Stimulated activated CD8-positive, alpha-beta memory T cell treated with anti-CD3 and anti-CD28 coated beads, Interleukin-15, amount 100 ng/mL, for 4 hours (primary cell): ENCODE results near the gene SDC4.
"Not testable (repeated sequence)": the region's sequence is repeated elsewhere in the genome, so short reads cannot be mapped to it uniquely, and the experiment has no call there.

Source experiments
- DNase-seq, 2 donors: peaks; one replicate each; pipeline ENCODE4 v3.0.0-alpha.2; 2020; ENCODE audit warnings: low read depth in 2 of 2

SDC4 gene

GRCh38 chr20:45363611-45364492 is 15.6 kb upstream of the SDC4 start:
- no peak for DNase-seq

- peak; percentile 97 to 98 for DNase-seq
Measured at GRCh38 chr20:45362804-45363610, 14.8 kb upstream of the SDC4 start, which contains the start of gene SYS1. Gene SYS1, plus strand, starts transcription at chr20:45363156. Its CDS starts 376 bp downstream, at chr20:45363532.

DNA sequence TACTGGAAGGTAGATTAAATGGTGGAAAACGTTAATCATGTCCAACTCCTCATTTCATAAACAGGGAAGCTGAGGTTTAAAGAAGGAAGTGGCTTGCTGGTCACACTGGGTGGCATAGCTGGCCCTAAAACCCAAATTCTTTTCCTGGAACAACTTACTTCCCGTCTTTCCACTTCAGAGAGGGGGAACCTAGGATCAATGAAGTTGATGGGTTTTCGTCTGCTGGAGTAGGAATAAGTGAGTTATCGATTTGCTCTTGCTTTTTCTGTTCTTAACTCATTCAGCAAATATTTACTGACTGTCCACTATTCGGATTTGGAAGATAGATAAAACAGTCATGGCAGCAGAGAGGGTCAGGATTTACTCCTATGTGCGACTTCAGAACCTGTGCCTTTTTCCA is 13.6 kb upstream of the SDC4 start:
- DNase-seq: no peak

DNA sequence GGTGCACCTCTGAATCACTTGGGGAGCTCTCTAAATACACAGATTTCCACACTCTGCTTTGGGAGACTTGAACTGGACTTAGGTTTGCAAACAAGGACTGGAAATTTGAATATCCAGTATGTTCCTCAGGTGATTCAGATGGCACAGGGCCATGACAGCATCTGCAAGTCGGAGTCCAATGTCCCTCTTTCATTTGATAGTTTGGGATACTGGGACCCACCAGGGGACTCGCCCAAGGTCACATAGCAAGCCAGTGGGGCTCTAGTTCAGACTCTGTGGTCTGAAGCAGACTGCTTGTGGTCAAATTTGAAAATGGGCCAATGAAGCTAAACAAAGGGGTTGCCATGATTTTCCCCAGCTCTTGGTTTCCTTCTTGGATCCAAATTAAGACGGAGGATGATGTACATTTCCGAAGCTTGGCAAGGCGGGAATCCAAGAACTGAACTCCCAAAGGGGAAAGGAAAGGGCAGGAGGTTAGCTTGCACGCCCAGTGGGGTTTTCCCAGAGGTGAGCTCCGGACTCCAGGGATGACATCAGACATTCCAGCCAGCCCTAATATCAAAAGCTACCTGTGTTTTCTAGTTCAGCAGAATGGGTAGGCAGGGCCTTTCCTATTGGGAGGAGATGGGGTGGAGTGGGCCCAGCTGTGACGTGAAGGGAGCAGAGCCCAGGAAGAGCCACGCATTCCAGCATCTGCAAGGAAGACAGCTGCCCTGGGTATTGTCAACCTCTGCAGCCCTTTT is 11.4 kb upstream of the SDC4 start:
- no peak for DNase-seq

DNA sequence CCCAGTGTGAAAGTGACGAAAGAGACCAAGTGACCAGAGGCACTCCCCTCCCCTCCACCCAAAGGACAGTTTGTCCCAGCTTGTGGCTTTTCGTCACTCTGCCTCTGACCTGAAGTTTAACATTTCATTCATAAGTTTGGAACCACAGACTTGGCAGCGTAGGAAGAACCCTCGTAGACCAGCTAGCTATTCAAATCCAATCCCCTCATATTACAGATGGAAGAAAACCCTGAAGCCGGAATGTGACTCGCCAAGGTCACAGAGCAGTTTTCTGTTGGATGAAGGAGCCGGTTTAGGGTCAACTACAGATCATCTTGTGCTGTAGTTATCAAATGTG is 10.8 kb upstream of the SDC4 start:
- no peak for DNase-seq

DNA sequence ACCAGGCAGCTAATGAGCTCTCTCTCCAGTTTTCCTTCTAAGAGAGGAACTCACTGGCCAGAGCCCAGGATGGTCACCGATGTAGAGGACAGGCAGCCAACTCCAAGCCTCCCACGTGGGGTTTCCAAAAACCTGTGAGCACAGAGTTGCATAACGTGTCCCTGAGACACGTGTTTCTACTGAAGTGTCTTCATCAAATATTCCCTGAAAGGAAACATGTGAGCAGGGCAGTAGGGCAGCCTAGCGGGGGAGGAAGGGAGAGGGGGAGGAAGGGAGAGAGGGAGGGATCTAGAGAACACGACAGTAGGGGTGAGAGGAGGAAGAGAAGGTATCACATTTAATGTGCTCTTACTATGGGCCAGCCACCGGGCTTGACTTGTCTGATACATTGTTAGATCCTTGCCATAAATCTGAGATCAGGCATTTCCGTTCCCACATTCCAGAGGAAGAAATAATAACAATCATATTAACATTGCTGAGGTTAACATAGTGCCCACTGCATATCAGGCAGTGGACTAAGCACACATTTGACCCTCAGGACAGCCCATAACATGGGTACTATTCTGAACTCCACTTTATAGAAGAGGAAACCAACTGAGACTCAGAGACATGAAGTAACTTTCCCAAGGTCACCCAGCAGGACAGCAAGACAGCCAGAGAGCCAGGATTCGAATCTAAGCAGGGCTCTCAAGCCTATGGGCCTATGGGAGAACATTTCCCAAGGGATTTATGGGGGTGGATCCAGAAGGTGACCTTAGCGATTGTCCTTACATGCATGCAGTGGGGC is 10.3 kb upstream of the SDC4 start:
- DNase-seq: no peak

DNA sequence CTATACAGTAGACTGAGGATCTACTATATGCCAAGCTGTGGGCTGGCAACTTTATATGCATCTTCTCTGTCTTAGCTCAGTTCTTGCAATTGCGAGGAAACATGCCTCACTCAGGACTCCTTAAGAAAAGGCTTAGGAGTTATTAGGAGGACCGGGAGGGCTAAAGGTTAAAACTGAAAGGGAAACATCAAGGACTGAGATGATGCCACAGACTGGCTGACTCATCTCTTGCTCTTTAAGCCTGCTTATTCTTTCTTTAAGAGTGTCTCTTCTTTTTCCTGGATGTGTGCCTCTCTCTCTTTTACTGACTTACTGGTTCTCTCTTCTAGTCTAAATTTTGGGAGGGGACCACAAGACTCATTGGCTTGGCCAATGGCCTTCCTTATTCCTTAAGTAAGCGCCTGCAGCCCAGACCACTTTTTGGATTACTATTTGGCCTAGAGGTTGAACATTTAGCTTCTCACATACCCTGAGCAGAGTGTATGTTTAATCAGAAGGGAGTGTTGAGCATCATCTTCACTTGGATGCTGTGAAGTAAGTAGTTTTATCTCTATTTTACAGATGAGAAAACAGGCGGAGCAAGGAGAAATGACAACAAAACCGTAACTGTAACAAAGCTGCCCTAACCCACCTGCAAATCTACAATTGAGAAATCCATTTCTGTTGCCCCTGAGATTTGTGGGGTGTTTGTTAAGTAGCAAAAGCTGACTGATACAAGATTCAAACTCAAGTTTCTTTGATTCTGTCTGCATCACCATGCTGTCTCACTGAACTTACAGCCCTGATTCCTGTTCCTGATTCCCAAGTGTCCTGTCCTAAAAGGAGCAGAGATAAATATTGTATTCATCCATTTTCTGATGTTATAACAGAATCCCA is 7.2 kb upstream of the SDC4 start:
- DNase-seq: no peak

DNA sequence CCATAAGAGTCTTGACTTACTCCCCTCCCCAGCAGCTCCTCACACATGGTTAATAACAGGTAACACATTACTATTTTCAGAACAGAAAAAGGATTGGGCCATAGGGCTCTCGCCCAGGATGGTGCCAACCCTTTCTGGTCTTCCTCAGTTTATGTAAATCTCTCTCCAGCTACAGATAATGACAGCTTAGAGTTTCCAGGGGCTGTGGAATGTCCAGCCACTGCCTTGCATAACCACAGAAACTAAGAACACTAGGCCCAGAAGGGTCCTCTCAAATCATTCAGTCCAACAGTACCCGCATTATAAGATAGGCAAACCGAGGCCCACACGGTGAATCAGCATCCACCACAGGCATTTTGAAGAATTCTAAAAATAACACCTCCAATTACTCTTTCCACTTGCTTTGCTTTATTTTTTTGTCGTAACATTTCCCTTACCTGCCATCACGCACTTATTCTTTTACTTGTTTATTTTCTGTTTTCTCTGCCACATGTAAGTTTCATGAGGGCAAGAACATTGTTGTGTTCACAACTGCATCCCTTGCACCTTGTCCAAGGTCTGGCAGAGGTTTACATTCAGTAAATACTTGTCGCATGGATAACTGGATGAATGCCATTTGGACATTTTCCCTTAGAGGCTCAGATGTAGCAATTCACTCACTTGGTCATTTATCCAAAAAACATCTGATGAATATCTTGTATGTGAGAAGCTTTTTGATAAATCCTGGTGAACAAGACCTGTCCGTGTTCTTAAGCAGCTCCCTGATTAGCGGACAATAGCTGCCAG is 6.4 kb upstream of the SDC4 start:
- no peak for DNase-seq

GRCh38 chr20:45353746-45354145 is 5.5 kb upstream of the SDC4 start:
- DNase-seq: no peak

DNA sequence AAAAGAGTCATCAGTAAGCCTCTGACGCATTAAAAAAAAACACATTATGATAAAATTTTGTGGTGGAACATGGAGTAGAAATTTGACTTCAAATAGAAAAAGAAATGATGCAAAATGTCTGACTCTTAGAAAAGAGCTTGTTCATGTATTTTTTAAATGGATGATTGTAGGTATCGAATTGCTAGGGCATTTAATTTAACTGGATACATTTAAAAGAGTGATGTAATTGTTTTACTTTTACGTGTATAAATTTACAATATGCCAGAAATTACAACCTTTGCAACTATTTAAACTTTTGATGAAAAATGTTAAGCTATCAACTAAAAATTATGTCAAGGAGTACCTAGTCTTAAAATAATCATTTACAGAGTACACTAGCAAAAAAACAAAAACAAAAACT is 4.5 kb upstream of the SDC4 start:
- no peak for DNase-seq

- not testable (repeated sequence) for DNase-seq
Measured at GRCh38 chr20:45350795-45351194, 2.6 kb upstream of the SDC4 start.

DNA sequence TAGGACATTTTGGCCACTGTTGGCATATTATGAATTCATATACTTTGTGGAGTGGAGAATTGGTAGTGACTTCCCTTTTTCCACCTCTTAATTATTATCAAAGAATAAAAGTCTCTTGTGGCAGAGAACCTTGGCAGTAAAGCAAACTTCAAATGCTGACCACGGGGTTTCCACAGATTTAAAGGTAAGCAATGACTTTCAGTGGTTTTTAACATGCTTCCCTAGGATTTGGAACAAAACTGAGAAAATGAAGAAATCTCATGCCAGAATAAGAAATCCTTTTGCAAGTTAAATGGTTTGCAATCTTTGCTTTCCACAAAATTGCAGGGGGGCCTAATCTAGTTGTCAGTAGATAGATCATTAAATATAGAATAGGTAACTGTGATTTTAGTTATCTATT is 2.0 kb upstream of the SDC4 start:
- no peak for DNase-seq

- no peak for DNase-seq
Measured at GRCh38 chr20:45347297-45347935, 808 bp downstream of the SDC4 start.

DNA sequence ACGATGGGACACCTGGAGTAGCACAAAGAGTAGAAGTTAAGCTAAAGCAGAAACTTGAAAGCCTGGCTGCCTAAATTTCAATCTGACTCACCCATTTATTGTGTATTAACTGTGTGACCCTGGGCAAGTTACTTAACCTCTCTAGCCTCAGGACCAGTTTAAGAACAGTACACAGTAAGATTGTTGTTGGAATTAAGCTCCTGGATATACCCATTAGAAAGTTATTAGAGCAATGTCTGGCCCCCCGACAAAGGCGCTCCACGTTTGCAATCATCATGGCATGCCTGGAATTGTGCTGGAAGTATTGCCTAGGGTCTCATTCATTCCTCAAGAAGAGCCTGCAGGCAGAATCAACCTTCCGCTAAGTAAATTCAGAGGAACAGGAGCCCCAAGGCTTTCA is 1.4 kb downstream of the SDC4 start:
- DNase-seq: no peak

- no peak for DNase-seq
Measured at GRCh38 chr20:45346291-45346718, 1.9 kb downstream of the SDC4 start.

GRCh38 chr20:45345104-45345936 is 2.9 kb downstream of the SDC4 start:
- no peak for DNase-seq

DNA sequence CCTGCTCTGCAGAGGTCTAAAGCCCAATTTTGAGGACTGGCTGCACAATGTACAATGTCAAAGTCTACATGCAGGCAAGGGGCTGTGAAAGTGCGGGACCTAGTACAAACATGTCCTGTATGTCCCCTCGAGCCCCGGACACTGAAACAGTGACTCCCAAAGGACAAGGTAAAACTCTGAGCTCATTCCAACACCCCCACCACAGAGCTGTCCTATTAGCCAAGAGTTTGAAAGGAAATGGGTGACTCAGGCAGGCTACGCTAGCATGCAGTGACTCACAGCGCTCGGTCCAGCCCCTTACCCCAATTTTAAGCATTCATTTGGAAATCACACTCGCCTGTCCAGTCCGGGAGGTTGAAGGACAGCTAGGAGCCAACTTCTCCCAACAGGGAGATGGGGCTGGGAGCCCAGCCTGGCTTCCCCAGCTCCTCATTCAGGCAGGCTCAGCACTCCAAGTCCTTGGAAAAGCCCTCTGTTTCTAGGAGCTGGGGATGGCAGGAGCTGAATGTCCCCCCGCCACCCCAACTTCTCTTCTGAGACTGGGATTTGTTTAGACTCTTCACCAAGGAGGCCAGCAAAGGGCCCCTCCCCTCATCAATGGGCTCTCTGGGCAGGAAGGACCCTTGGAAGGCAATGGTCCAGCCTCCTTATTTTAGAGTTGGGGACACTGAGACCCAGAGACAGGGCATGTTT is 3.9 kb downstream of the SDC4 start:
- DNase-seq: no peak
